Activated T-cell treated with anti-CD3 and anti-CD28 coated beads, Interleukin-2, amount 50 U/mL, for 48 hours (primary cell): Measurements from ENCODE around the gene PIP4P1.

ENCODE experiments used
- DNase-seq, 2 experiments: peaks; one replicate each; pipeline ENCODE4 v3.0.0-alpha.2; 2020

The PIP4P1 gene

GRCh38 chr14:20434701-20435581, 26.3 kb downstream of the PIP4P1 start:
- DNase-seq: no peak

GRCh38 chr14:20429801-20430669, 31.2 kb downstream of the PIP4P1 start:
- DNase-seq: peak in 1 of 2 experiments; percentile 29

- DNase-seq: peak; percentile 25
These were observed 32.4 kb downstream of the PIP4P1 start for GRCh38 chr14:20428802-20429201.

GRCh38 chr14:20428010-20428365, 33.2 kb downstream of the PIP4P1 start:
- peak; percentile 35 for DNase-seq

- DNase-seq: no peak
These were observed 33.8 kb downstream of the PIP4P1 start for GRCh38 chr14:20427231-20428009.

GRCh38 chr14:20424851-20425250, 36.4 kb downstream of the PIP4P1 start:
- DNase-seq: no peak

GRCh38 chr14:20422886-20423285, 38.3 kb downstream of the PIP4P1 start:
- no peak for DNase-seq

GRCh38 chr14:20421267-20421666, 40.0 kb downstream of the PIP4P1 start:
- DNase-seq: no peak

- no peak for DNase-seq
These were observed 41.8 kb downstream of the PIP4P1 start for GRCh38 chr14:20419419-20419818.

- DNase-seq: no peak
These were observed 42.7 kb downstream of the PIP4P1 start for GRCh38 chr14:20418501-20418909.

GRCh38 chr14:20417250-20418186, 43.7 kb downstream of the PIP4P1 start:
- DNase-seq: no peak

- DNase-seq: no peak
These were observed 45.0 kb downstream of the PIP4P1 start for GRCh38 chr14:20416223-20416622.

- peak in 1 of 2 experiments; percentile 31 for DNase-seq
These were observed 45.4 kb downstream of the PIP4P1 start for GRCh38 chr14:20415782-20416206.

GRCh38 chr14:20413744-20414082, 47.5 kb downstream of the PIP4P1 start:
- DNase-seq: peak in 1 of 2 experiments; percentile 35

GRCh38 chr14:20412876-20413743, 48.1 kb downstream of the PIP4P1 start, which contains the start of gene TEP1:
Gene TEP1 (minus strand): TSS chr14:20413501. CDS start chr14:20408439, 5,062 bp downstream.
- peak; percentile 83 to 88 for DNase-seq

GRCh38 chr14:20412411-20412810, 48.8 kb downstream of the PIP4P1 start:
- no peak for DNase-seq

- no peak for DNase-seq
These were observed 52.0 kb downstream of the PIP4P1 start for GRCh38 chr14:20409226-20409625.
